ENCODE results near the gene ADAR.

- no peak for TF ChIP-seq CTCF (conservative IDR thresholded peaks at IDR 0.05; ENCODE audit: low read depth in 2 of 2)
- TF ChIP-seq POLR2AphosphoS5 (IDR thresholded peaks at IDR 0.05; ENCODE audit: low read depth) = no peak
Observed at GRCh38 chr1:154657556-154657955, 49.6 kb upstream of the ADAR start.

Data from GM23338 (cell line).